Posterior vena cava (tissue), 2 donors: ENCODE data around the gene GFM1. TPM values are rescaled to one million over a fixed set of nuclear protein-coding genes. Genes with fewer than 3 reads are reported as not detected.
A peak's percentile ranks its signal among the peaks of the same experiment; 100 is the strongest.
"Not testable (repeated sequence)": the region's sequence is repeated elsewhere in the genome, so short reads cannot be mapped to it uniquely, and the experiment has no call there.

Experiments used
- DNase-seq: peaks from one replicate; pipeline ENCODE4 v3.0.0-alpha.2; 2020; ENCODE audit warnings: low spot score
- intact Hi-C, 2 donors: fragments of 100-400 bp; cut with DNase I; formaldehyde crosslinking; loops; one replicate each; pipeline versions ENCODE4 v1.14.1 to v1.14.2; 2022 to 2023
- total RNA-seq, 2 donors: library from RNA; stranded (reverse); fragmentation: NEBNext Ultra II Directional; extraction: Animal tissue kit (Norgen Biotek cat#: 25700); gene quantifications; one replicate each; pipeline ENCODE4 v1.2.1, GENCODE V29; 2021
- donor health status: DM: yes; HTN: yes; CAD: no.
- donor health status: DM: yes; HTN: yes; CAD: no.

GFM1 gene
- total RNA-seq, 2 donors from 2014 or later: 39.1 to 47.1 TPM

- intact Hi-C loops: loop anchor here in 1 of 2 donors (10.0 kb wide), 1 partner anchor 126 kb away; no protein-coding TSS in a partner anchor
- DNase-seq: no peak
Observed at GRCh38 chr3:158668506-158668905, 24.2 kb downstream of the GFM1 start.

GRCh38 chr3:158671821-158672214, 27.5 kb downstream of the GFM1 start:
- intact Hi-C loops: no loop called here
- no peak for DNase-seq

DNA sequence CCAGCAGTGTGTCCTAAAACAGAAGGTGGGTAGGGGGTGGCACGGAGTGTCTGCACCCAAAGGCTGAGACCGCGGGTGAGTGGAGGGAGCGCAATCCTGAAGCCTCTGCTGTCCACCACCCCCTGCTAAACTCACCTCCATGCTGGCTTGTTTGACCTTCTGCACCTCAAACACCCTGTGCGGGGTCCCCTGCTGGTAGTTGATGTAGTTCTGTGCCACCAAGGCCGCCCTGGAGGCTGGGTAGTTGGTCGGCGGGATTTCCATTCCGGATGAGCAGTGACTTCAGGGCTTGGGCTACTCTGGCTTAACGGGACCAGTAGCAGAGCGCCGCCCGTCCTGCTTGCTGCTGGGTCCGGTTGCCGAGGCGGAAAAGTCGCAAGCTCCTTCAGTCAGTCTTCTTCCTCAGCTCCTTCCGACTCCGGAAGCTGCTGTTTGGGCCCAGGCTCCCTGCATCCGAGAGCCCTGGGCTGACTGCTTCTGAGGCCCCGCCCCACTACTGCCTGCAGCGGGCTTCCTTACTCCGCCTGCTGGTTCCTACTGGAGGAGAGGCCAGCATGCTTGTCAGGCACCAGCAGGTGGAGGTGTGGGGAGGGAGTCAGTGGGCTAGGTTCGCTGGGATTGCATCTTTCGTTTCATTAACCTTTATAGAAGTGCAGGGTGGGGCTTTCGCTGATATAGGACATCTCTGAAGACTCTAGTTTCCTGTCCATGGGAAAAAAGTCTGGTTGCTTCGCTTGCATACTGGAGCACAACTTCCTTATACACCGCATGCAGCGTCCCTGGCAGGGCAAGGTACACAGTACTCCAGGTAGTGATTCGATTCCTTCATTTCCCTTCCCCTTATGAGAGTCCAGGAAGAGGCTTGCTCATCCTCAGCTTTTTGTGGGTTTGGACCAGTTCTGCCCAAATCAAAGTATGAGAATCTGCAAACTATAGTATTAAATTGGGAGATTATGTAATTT, 28.2 kb downstream of the GFM1 start, which contains the start of gene LXN:
LXN (minus strand) TSS at position 434 of the 962 bp plus-strand sequence; CDS start at position 264, 170 bp downstream.
- DNase-seq: peak; percentile 95
- intact Hi-C loops: no loop called here

DNA sequence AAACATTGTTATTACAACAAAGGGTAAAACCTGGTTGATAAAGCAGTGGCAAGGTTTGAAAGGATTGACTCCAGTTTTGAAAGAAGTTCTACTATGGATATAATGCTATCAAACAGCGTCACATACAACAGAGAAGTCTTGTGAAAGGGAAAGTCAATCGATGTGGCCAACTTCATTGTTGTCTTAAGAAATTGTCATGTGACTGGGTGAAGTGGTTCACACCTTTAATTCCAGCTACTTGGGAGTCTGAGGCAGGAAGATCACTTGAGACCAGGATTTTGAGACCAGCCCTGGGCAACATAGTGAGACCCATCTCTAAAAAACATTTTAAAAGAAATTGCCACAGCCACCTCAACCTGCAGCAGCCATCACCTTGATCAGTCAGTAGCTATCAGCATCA, 34.4 kb downstream of the GFM1 start:
- DNase-seq: no peak
- intact Hi-C loops: no loop called here

DNA sequence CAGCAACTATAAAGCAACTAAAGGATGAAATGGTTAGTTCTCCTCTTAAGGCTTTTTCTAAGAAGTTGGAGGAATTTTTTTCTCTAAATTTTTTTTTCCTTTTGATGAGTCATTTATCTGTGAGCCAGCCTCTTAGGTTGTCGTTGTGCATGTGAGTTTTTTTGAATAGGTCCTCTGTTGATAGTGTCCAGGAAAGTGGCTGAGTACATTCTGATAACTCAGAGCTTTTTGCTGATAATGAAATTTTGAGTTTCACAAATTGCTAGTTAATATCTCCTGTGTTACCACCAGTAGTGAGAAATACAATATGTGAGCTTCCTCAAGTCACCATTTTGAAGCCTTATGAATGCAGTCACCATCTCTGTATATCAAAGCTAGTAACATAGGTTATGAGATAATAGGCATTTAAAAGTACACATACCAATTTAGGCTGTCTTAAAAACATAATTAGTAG, 35.2 kb downstream of the GFM1 start:
- intact Hi-C loops: no loop called here
- no peak for DNase-seq

DNA sequence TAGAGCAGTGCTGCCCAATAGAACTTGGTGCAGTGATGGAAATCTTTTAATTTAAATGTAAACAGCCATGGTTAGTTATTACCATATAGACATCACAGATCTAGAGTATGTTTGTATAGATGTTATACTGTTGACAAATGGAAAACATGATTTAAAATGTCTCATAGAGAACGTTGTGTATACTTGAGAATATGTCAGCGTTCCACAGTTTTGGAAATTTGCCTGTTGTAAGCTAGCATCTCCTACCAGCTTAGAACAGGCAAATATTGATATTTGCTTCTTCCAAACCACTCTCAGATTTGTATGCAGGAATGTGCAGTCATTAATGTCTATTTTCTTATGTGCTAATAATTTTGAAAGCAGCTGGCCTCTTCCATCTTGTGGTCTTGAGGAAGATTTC, 36.5 kb downstream of the GFM1 start:
- intact Hi-C loops: no loop called here
- DNase-seq: no peak

DNA sequence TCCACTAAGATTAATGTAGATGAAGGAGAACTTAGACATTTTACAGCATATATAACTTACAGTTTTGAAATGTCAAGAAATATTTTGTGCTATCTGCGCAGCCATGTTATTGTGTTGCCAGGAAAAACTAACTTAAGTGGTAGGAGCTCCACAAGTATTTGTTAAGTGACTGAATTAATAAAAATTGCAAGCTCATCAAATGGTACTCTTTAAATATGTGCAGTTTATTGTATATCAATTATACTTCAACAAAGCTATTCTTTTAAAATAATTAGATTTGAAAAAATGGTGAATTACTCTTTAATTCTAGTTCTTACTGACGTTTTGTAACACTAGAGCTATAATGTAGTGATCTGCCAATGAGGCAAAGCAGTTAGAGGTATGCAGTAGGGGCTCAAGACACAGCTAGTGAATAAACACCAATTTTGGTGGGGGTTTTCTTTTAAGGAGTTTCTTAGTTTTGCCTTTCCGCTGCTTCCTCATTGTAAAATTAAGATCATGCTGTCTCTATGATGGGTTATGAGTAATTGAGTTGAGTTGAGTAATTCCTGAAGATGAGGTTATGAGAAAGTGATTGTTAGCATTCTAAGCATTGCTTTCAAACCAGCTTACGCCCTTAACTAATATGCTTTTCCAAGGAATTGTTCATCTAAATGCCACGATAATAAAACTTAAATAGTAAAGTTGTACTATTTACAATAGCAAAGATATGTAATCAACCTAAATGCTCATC, 39.1 kb downstream of the GFM1 start:
- no peak for DNase-seq
- intact Hi-C loops: no loop called here

GRCh38 chr3:158685159-158685558, 40.8 kb downstream of the GFM1 start:
- intact Hi-C loops: no loop called here
- no peak for DNase-seq

DNA sequence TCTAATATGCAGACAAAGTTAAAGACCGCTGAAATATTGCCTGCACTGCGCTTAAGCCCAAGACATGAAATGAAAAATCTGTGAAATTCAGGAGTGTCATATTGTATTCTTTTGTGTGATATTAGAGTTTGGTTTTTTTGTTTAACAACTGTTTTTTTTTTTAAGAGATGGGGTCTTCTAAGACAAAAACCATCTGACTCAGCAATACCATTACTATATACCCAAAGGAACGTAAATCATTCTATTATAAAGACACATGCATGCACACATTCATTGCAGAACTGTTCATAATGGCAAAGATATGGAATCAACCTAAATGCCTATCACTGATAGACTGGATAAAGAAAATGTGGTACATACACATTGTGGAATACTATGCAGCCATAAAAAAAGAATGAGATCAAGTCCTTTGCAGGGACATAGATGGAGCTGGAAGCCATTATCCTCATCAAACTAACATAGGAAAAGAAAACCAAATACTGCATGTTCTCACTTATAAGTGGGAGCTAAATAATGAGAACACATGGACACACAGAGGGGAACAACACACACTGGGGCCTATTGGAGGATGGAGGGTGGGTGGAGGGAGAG, 49.6 kb downstream of the GFM1 start:
- intact Hi-C loops, DNase-seq: not testable (repeated sequence)

DNA sequence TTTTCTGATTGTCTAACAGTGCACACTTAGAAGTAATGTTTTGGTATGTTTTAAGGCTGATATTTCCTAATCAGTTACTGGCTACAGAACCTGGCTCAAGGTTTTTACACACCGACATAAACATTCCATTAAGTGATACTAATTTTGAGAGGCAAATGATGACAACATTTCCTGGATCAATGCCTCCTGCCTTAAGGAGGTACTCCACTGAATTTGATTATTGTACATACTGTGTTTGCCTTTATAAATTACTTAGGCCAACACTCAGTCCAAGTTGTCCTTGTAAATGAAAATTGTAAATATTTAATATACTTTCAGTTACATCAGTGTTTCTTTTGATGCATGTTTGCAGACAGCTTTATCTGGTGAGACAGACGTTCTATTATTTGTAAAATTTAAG, 52.3 kb downstream of the GFM1 start:
- DNase-seq: no peak
- intact Hi-C loops: no loop called here

GRCh38 chr3:158700559-158700958, 56.2 kb downstream of the GFM1 start:
- no peak for DNase-seq
- intact Hi-C loops: no loop called here

GRCh38 chr3:158701420-158702065, 57.2 kb downstream of the GFM1 start:
- intact Hi-C loops: no loop called here
- no peak for DNase-seq

- DNase-seq: no peak
- intact Hi-C loops: no loop called here
Observed at GRCh38 chr3:158702815-158703481, 58.6 kb downstream of the GFM1 start.

- DNase-seq: no peak
- intact Hi-C loops: no loop called here
Observed at GRCh38 chr3:158703566-158703965, 59.2 kb downstream of the GFM1 start.

DNA sequence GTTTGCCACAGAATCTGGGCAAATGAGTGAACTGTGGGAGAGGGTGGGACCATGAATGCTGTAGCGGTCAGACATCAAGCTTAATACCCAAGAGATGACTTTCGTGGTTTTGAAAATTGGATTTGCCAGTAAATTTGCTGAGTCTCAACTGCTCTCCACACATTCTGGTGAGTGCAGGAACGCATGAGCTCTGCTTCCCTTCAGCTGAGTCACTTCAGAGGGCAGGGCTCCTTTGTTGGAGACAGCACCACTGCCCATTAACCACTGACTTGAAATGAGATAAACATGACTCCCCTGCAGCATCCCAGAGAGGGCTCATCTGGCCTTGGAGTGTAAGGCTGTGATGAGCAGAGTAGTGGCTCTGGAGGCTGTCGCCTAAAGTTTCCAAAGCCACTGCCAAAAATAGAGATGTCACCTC, 65.3 kb downstream of the GFM1 start:
- peak; percentile 82 for DNase-seq
- intact Hi-C loops: no loop called here

DNA sequence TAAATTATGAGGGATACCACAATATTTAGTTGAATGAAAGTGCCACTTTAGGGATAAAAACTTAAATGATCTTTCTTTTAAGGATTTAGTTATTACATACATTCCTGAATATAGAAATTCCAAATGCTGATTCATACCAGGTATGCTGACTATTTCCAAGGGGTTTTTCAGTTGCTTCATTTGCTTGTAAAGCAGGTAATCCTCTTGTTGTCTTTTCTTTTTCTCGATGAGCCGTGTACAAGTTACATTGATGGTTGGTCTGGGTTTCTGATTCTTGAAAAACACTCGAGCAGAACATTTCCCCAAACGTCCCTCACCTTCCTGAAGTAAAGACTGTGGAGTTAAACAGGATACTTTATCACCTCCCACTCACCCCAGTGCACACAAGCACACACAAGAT, 66.3 kb downstream of the GFM1 start:
- no peak for DNase-seq
- intact Hi-C loops: no loop called here

DNA sequence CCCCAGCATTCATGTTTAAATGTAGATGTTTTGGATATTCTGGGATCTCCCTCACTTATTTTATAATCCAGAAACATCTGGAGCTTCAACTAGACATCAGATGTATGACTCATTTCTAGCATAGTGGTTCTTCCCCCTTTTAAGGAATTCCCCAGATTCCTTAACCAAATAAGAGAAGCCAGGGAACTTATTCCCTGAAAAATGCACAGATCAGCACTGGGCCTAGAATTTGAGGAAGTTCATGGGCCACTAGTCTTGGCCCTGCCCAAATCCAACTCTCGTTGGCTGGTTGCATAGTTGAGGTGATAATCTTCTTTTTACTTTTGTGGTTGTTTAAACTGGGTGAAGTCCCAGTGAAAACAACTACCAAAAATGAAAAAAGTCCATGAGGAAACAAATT, 67.6 kb downstream of the GFM1 start:
- intact Hi-C loops: no loop called here
- DNase-seq: no peak

DNA sequence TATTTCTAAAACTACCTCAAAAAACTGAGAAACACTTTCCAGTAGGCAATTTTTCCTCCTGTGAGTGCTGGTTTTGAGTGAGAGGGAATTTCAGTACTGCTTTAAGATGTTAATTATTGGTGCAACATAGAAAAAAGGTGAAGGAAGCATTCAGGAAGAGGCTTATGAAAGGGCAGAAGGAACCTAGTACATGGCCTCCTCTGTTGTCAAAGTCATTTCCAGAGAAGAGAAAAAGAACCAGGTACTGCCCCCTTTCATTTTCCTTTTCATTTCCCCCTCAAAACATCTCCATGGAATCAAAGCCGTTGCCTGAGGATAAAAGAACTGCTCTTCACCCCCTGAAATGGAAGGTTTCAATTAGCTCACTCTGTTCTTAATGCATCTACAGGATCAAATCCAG, 68.1 kb downstream of the GFM1 start:
- no peak for DNase-seq
- intact Hi-C loops: no loop called here

DNA sequence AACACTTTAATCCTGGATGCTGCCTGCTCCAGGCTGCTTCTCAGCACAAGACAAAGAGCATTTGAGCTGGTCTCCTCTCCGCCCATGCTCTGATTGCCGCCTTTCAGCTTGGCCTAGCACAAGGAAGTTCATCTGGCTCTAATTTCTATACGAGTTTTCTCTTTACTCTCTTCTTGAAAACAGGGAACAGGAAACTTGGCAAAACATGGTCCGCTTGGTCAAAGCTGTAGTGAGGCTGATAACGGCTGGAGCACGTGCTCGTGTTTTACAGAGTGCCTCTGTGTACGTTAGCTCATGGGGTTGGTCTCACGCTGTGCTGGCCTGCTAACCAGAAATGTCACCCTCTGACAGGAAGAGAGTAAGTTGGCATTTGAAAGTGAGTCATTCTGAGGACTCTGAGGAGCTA, 68.8 kb downstream of the GFM1 start:
- intact Hi-C loops: no loop called here
- peak; percentile 88 for DNase-seq
